ENCODE measurements around the gene PIP4P1. TPM values are rescaled to one million over a fixed set of nuclear protein-coding genes. Genes with fewer than 3 reads are reported as not detected.
A peak's percentile ranks its signal among the peaks of the same experiment; 100 is the strongest.

PIP4P1 gene
- total and polyA plus RNA-seq, 9 of the 15 experiments (the other 6 are each of a cell fraction or from before 2014, with no cell fraction given), result 5.3 to 20.9 (median 10.7) TPM

- peaks cover 5 to 15% of the 10 kb centered on the region in 2 experiments; a peak in 3 of 5 replicates for H3K4me1 ChIP-seq (replicated peaks in 1 of 2; ENCODE audit: control insufficient read depth in 2 of 2, insufficient read depth in 2 of 2, low read length in 2 of 2)
- POLR2A ChIA-PET, result interaction anchor here (0.6 to 5.0 kb wide), 18 partner anchors 8 to 143 kb away, joined by 3 to 36 read pairs (median 4); partner anchors contain the start of genes APEX1, OSGEP, PARP2 and PIP4P1
- intact Hi-C loops (cut with micrococcal nuclease) (no loop called here), in situ Hi-C loops (cut with MboI) (no loop called here)
- WGBS (ENCODE audit: insufficient coverage, low coverage, missing lambda C conversion rate), result 2% methylated on average over 12 of the region's 12 CpGs
- DNase-seq (ENCODE audit: extremely low read depth in 1 of 4, low spot score in 3 of 4) (peak in 2 of 4 experiments; percentile 36 to 48), FAIRE-seq (peak; percentile 84), ATAC-seq (peak; percentile 61)
- peaks cover 6% of the 10 kb centered on the region; the same call in 1 of the 2 replicates for H4K20me1 ChIP-seq (replicated peaks; ENCODE audit: control insufficient read depth, insufficient read depth, low read length)
- H3K9me1 ChIP-seq (ENCODE audit: control insufficient read depth, insufficient read depth, low read length), result no peaks in the 10 kb centered on the region
- no TSS peak for BruUV-seq (replicated peaks)
- H3K79me2 ChIP-seq (ENCODE audit: control insufficient read depth, insufficient read depth, low read length), result peaks cover 46% of the 10 kb centered on the region
- peak overlapping the region; percentile 93 to 99 for H3K9ac ChIP-seq (ENCODE audit: insufficient read depth in 1 of 2, low read depth in 2 of 2, low read length in 2 of 2)
- peak overlapping the region; percentile 83 for H2AFZ ChIP-seq (ENCODE audit: low read depth, low read length)
- H3K4me2 ChIP-seq (ENCODE audit: insufficient read depth, low read length), result peak overlapping the region; percentile 91
- CTCF ChIA-PET (ENCODE audit: low intra/inter-chr PET ratio), result no interaction called here
- H3K27ac ChIP-seq (ENCODE audit: extremely low read depth, low read depth, low read length), result peak overlapping the region; percentile 76
- no peaks in the 10 kb centered on the region for H3K9me3 ChIP-seq (replicated peaks; ENCODE audit: control insufficient read depth, insufficient read depth, low read depth, low read length)
- H3K27me3 ChIP-seq (ENCODE audit: control insufficient read depth in 2 of 2, insufficient read depth in 2 of 2, low read length in 2 of 2), result no peaks in the 10 kb centered on the region
- H3K36me3 ChIP-seq (ENCODE audit: control insufficient read depth, insufficient read depth, low read length), result peaks cover 41% of the 10 kb centered on the region
- peak overlapping the region; percentile 82 for H3K4me3 ChIP-seq
- TF ChIP-seq CBFA2T3 (IDR thresholded peaks at IDR 0.05), result no peak
- peak; percentile 98 for TF ChIP-seq CEBPB (tag; IDR thresholded peaks at IDR 0.05)
- no peak for TF ChIP-seq ZNF212 (CRISPR knock-in tag; IDR thresholded peaks at IDR 0.05)
- TF ChIP-seq EP300 (IDR thresholded peaks at IDR 0.05; ENCODE audit: low read length), result no peak
- 0 out of 2 replicates have a peak, but pooled peaks have one; percentile 28 for TF ChIP-seq E2F1 (CRISPR knock-in tag; IDR thresholded peaks at IDR 0.05)
- TF ChIP-seq ZNF589 (CRISPR knock-in tag; IDR thresholded peaks at IDR 0.05; ENCODE audit: low read depth), result no peak
- no peak for TF ChIP-seq RB1 (IDR thresholded peaks at IDR 0.05; ENCODE audit: low read depth)
- TF ChIP-seq ZNF282 (CRISPR knock-in tag; IDR thresholded peaks at IDR 0.05), result no peak
- no peak for TF ChIP-seq CBX1 (IDR thresholded peaks at IDR 0.05; ENCODE audit: low read depth)
- no peak for TF ChIP-seq ETV5 (CRISPR knock-in tag; IDR thresholded peaks at IDR 0.05; ENCODE audit: low read depth)
- TF ChIP-seq PHF20 (IDR thresholded peaks at IDR 0.05; ENCODE audit: partially characterized antibody), result no peak
- TF ChIP-seq UBTF (IDR thresholded peaks at IDR 0.05; ENCODE audit: borderline replicate concordance in 1 of 2, low read depth in 2 of 2, low read length in 2 of 2), result no peak
- TF ChIP-seq HMG20A (CRISPR knock-in tag; conservative IDR thresholded peaks at IDR 0.05), result no peak
Observed at GRCh38 chr14:20469890-20470602, 8.8 kb upstream of the PIP4P1 start.
